ENCODE results near the gene FLNB. TPM values are rescaled to one million over a fixed set of nuclear protein-coding genes. Genes with fewer than 3 reads are reported as not detected.
A peak's percentile ranks its signal among the peaks of the same experiment; 100 is the strongest.

Gene FLNB
- polyA plus RNA-seq, 10 donors = 52.9 to 88.3 (median 63.2) TPM

GRCh38 chr3:58074116-58074715 lies 66.0 kb downstream of the FLNB start:
- DNase-seq = no peak

DNA sequence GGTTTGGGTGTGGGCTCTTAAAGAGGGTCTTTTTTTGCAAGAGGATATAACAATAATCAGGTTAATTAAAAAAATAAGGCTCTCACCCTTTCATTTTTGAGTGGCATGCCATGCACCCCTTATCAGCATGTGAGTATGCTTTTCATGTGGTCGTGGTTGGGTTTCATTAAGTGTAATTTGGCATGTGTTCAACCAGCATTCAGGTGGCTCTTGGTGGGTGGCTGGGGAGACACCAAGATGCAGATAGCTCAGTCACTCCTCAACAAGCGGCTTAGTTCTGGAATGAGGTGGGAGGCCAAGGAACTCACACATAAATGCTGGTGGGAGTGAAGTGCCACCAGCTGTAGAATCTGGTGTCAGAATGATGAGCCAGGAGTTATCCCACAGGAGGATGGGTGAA lies 66.8 kb downstream of the FLNB start:
- no peak for DNase-seq

DNA sequence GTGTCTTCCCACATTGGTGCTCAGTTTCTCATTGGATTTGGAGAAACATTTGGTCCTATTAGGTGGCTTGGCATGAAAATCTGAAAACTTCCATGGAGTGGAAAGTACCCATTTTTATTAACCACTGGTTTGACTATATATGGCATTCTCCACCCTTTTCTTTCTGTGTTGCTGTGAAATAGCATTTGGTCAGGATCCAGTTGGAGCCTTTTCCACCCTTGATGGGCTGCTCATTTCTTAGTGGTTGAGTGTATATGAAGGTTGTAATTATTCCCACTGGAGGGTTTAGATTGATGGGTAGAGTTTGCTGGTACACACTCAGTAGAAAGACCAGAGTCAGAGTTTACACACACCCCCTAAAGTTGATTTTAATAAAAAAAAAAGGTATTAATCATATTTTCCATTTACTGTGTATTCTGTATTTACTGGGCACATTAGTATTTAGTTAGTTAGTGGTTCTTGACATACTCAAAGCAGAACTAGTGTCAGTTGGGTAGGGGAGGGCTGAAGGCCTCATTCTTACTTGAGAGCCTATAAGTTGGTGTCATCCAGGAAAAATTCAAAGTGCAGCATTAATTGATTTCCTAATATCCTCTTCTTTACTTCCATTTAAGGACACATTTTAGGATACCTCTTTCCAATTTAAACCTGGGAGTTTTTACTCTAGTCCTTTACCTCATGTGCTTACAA lies 69.5 kb downstream of the FLNB start:
- no peak for DNase-seq

- DNase-seq = no peak
Observed at GRCh38 chr3:58078610-58079009, 70.4 kb downstream of the FLNB start.

- no peak for DNase-seq
Observed at GRCh38 chr3:58079773-58080172, 71.6 kb downstream of the FLNB start.

DNA sequence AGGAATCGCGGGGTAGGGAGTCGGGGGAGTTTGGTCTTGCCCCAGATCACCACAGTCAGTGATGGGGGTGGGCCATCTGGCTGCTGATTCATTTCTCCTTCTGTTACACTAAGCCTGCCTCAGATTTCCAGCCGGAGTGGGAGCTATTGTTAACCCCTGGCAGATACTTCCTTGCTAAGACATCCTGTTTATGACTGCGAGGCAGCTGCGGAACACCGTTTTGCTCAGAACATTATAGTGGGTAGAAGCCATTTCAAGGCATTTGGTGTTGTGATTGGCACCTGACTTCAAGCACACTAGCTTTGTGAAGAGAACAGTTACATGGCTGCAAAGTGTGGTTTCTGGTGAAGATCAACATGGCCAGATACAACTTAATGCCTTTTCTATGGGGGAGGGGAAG lies 73.8 kb downstream of the FLNB start:
- DNase-seq = peak in 1 of 3 donors; percentile 60

DNA sequence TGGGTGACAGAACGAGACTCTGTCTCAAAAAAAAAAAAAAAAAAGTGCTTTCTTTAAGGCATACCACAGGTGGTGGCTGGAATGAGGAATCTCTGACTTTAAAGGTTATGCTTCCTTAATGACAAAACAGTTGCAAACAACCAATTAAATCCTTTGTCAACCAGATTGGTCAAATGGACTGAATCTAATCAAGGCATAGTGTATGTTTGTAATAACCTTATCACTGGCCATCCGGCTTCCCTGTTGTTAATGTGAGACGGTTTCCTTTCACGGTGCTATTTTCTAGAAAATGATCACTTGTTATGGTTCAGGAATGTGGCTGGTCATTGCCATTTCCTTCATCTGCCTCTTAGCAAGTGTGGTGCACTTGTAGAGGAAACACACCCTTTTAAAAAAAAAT lies 75.9 kb downstream of the FLNB start:
- no peak for DNase-seq

- DNase-seq = no peak
Observed at GRCh38 chr3:58084788-58085543, 76.7 kb downstream of the FLNB start.

GRCh38 chr3:58085616-58086015 lies 77.4 kb downstream of the FLNB start:
- DNase-seq = no peak

- DNase-seq = no peak
Observed at GRCh38 chr3:58088501-58088900, 80.3 kb downstream of the FLNB start.

DNA sequence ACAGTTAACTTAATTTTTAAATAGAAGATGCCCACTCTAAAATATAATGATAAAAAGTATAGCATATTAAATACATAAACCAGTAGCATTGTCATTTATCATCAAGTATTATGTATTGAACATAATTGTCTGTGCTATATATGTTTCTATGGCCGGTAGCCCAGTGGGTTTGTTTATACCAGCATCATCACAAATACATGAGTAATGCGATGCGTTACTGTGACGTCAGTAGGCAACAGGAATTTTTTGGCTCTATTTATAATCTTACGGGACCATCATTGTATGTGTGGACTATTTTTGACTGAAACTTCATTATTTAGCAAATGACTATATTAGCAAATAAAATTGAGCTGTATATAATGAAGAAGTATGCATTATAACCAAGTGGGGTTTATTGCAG lies 82.1 kb downstream of the FLNB start:
- no peak for DNase-seq

DNA sequence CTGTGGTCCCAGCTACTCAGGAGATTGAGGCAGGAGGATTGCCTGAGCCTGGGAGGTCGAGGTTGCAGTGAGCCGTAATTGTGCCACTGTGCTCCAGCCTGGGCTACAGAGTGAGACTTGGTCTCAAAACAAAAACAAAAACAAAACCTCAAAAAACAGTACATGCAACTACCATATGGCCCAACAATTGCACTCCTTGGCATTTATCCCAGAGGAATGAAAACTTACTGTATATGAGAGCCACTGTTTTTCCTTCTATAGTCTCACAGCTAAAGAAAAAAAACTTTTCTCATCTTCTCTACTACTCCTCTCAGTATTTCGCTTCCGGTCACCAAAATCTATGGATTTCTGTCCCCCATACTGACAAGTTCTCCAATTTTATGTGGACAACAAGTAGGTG lies 84.3 kb downstream of the FLNB start:
- no peak for DNase-seq

DNA sequence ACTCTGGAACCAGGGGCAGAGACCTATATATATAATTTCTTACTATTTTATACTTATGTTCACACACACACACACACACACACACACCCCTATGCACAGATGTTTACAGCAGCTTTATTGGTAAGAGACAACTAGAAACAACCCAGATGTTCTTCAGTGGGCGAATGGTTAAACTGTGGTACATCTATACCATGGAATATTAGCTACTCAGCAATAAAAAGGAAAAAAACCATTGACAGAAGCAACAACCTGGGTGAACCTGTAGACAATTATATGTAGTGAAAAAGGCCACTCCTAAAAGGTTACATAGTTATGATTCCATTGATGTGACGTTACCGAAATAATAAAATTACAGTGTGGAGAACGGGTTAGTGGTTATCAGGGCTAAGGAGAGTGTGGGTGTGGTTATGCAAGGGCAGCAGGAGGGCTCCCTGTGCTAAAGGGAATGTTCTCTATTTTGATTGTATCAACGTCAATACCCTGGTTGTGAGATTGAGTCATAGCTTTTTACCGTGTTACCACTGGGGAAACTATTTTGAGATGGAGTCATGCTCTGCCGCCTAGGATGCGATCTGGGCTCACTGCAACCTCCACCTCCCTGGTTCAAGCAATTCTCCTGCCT lies 85.5 kb downstream of the FLNB start:
- DNase-seq = no peak

- DNase-seq = no peak
Observed at GRCh38 chr3:58094657-58095056, 86.4 kb downstream of the FLNB start.

- DNase-seq = no peak
Observed at GRCh38 chr3:58095603-58096138, 87.4 kb downstream of the FLNB start.

DNA sequence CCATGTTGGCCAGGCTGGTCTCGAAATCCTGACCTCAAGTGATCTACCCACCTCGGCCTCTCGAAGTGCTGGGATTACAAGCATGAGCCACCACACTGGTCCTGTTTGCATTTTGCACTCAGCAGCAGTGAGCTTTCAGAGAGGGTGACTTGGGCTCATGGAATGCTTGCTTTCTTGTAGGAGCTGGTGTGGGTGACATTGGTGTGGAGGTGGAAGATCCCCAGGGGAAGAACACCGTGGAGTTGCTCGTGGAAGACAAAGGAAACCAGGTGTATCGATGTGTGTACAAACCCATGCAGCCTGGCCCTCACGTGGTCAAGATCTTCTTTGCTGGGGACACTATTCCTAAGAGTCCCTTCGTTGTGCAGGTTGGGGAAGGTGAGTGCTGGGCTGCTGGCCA lies 90.3 kb downstream of the FLNB start:
- DNase-seq = no peak

GRCh38 chr3:58099865-58100264 lies 91.6 kb downstream of the FLNB start:
- no peak for DNase-seq

- DNase-seq = peak in 1 of 3 donors; percentile 43
Observed at GRCh38 chr3:58101499-58102389, 93.5 kb downstream of the FLNB start.

- DNase-seq = peak; percentile 15 to 62 (median 52)
Observed at GRCh38 chr3:58102390-58102750, 94.1 kb downstream of the FLNB start.

DNA sequence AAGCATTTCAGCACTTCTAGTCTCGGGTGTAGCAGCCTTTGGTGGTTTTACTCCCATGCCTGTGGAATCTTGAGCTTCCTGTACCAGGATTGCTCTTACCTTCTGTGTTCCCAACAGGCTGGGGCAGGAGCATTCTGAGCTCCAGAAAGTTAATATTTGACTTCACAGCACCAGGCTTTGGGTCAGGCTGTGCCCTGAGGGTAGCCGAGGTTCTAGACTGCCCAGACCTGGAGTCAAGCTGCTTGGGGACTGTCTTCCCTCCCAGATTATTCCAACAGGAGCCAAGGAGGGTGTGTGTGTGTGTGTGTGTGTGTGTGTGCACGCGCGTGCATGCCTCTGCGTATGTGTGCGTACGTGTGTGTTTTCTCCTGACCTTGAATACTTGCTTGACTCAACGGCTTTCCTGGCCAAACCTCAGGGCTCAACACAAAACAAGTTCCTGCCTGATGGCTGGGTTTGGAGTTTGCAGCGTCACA lies 94.8 kb downstream of the FLNB start:
- peak in 1 of 3 donors; percentile 51 for DNase-seq

- DNase-seq = no peak
Observed at GRCh38 chr3:58104151-58104550, 95.9 kb downstream of the FLNB start.

All from muscle of back (tissue), 11 donors.